Erythroblast (primary cell): ENCODE measurements around the gene ACTN2.

Experiments used
- GATA1 ChIP-seq: IDR thresholded peaks from 2 replicates; pipeline ENCODE4 v1.6.1; 2011; ENCODE audit warnings: low read depth, mild to moderate bottlenecking, control low read depth, low read length, moderate library complexity
- POLR2A ChIP-seq: IDR thresholded peaks from 2 replicates; pipeline ENCODE4 v1.6.1; 2011; ENCODE audit warnings: mild to moderate bottlenecking, low read length

DNA sequence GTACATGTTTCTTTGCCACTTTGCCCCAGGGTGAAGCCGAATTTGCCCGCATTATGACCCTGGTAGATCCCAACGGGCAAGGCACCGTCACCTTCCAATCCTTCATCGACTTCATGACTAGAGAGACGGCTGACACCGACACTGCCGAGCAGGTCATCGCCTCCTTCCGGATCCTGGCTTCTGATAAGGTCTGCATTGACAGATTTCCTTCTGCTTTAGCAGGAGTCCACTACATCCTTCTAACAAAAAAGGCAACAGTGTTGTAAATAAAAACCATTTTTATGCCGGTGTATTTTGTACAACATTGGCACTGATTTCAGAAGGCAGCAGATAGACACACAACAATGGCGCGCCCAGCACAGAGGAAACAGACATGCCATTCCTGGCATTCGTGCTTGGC, 74.7 kb downstream of the ACTN2 start:
- TF ChIP-seq POLR2A (no peak), GATA1 (no peak)
